Neural crest cell (in vitro differentiated cells): ENCODE results near the gene BZW2. TPM values are rescaled to one million over a fixed set of nuclear protein-coding genes. Genes with fewer than 3 reads are reported as not detected.

Experiments used
- DNase-seq: peaks from one replicate; pipeline ENCODE4 v3.0.0; 2021; ENCODE audit warnings: low read depth, mixed read lengths, low spot score
- H3K27ac Mint-ChIP-seq: one replicate; pipeline ENCODE4 v1.8.0; 2021; ENCODE audit warnings: mild to moderate bottlenecking, mixed read lengths; ENCODE audit not compliant: unreplicated experiment
- H3K27me3 Mint-ChIP-seq: 2 replicates; pipeline ENCODE4 v1.8.0; 2021; ENCODE audit warnings: low read depth, mild to moderate bottlenecking, mixed read lengths
- H3K36me3 Mint-ChIP-seq: 2 replicates; pipeline ENCODE4 v1.8.0; 2021; ENCODE audit warnings: low read depth, mild to moderate bottlenecking, mixed read lengths
- H3K4me1 Mint-ChIP-seq: 2 replicates; pipeline ENCODE4 v1.8.0; 2021; ENCODE audit warnings: mixed read lengths
- H3K4me3 Mint-ChIP-seq: one replicate; pipeline ENCODE4 v1.8.0; 2021; ENCODE audit warnings: mild to moderate bottlenecking, mixed read lengths
- H3K9me3 Mint-ChIP-seq: 2 replicates; pipeline ENCODE4 v1.8.0; 2021; ENCODE audit warnings: mixed read lengths
- CTCF ChIP-seq: fragments of 200-600 bp; sonication (generic); conservative IDR thresholded peaks from 2 replicates; pipeline ENCODE4 v1.5.0; 2021; ENCODE audit warnings: antibody characterized with exemption, mild to moderate bottlenecking
- total RNA-seq: library from RNA; stranded (reverse); gene quantifications from 2 replicates; pipeline ENCODE4 v1.2.1, GENCODE V29; 2021

The BZW2 gene
- total RNA-seq, 1 donor from 2014 or later, result 98.2 TPM

GRCh38 chr7:16742547-16742946, 96.6 kb downstream of the BZW2 start:
- no peak overlapping the region for H3K27ac Mint-ChIP-seq

GRCh38 chr7:16743236-16743635, 97.3 kb downstream of the BZW2 start:
- Mint-ChIP-seq H3K4me3 (no peak overlapping the region), H3K4me1 (peaks cover 31% of the 10 kb centered on the region), H3K27ac (no peak overlapping the region), H3K36me3 (no peaks in the 10 kb centered on the region), H3K27me3 (no peaks in the 10 kb centered on the region), H3K9me3 (no peaks in the 10 kb centered on the region)
- no peak for TF ChIP-seq CTCF
- DNase-seq, result no peak

More at GRCh38 chr7:16742547-16742946, 96.6 kb downstream of the BZW2 start:
- no peak overlapping the region for H3K4me3 Mint-ChIP-seq
- no peaks in the 10 kb centered on the region for H3K9me3 Mint-ChIP-seq
- H3K36me3 Mint-ChIP-seq, result no peaks in the 10 kb centered on the region
- no peak for DNase-seq
- TF ChIP-seq CTCF, result no peak
- H3K4me1 Mint-ChIP-seq, result peaks cover 36% of the 10 kb centered on the region
- no peaks in the 10 kb centered on the region for H3K27me3 Mint-ChIP-seq

- no peaks in the 10 kb centered on the region for H3K27me3 Mint-ChIP-seq
- peak overlapping the region; percentile 57 for H3K27ac Mint-ChIP-seq
- no peaks in the 10 kb centered on the region for H3K36me3 Mint-ChIP-seq
- H3K4me3 Mint-ChIP-seq, result no peak overlapping the region
- peaks cover 36% of the 10 kb centered on the region for H3K4me1 Mint-ChIP-seq
- DNase-seq, result no peak
- H3K9me3 Mint-ChIP-seq, result no peaks in the 10 kb centered on the region
- TF ChIP-seq CTCF, result no peak
These were observed 98.7 kb downstream of the BZW2 start for GRCh38 chr7:16744518-16745250.

GRCh38 chr7:16745645-16746044, 99.7 kb downstream of the BZW2 start:
- no peak overlapping the region for H3K4me3 Mint-ChIP-seq
- no peak overlapping the region for H3K27ac Mint-ChIP-seq
- no peaks in the 10 kb centered on the region for H3K27me3 Mint-ChIP-seq
- DNase-seq, result no peak
- no peak for TF ChIP-seq CTCF
- H3K9me3 Mint-ChIP-seq, result no peaks in the 10 kb centered on the region
- peaks cover 36% of the 10 kb centered on the region for H3K4me1 Mint-ChIP-seq
- no peaks in the 10 kb centered on the region for H3K36me3 Mint-ChIP-seq

- no peak for DNase-seq
- Mint-ChIP-seq H3K4me3 (no peak overlapping the region), H3K9me3 (no peaks in the 10 kb centered on the region), H3K27ac (no peak overlapping the region), H3K27me3 (peaks cover 4% of the 10 kb centered on the region), H3K36me3 (no peaks in the 10 kb centered on the region), H3K4me1 (peaks cover 36% of the 10 kb centered on the region)
- TF ChIP-seq CTCF, result no peak
These were observed 101.1 kb downstream of the BZW2 start for GRCh38 chr7:16747102-16747501.
